ENCODE data around the gene PPP1R14B. TPM values are rescaled to one million over a fixed set of nuclear protein-coding genes. Genes with fewer than 3 reads are reported as not detected.

Gene PPP1R14B
- total and polyA plus RNA-seq, 4 donors, result 24.2 to 57.6 (median 38.3) TPM

- TF ChIP-seq RXRA (IDR thresholded peaks at IDR 0.05), result no peak
- TF ChIP-seq GABPA (IDR thresholded peaks at IDR 0.05 in 1 of 2, conservative IDR thresholded peaks at IDR 0.05 in 1 of 2), result no peak
- no peak for TF ChIP-seq REST (IDR thresholded peaks at IDR 0.05)
- TF ChIP-seq TAF1 (conservative IDR thresholded peaks at IDR 0.05), result no peak
- TF ChIP-seq ATF3 (IDR thresholded peaks at IDR 0.05), result no peak
- TF ChIP-seq EGR1 (IDR thresholded peaks at IDR 0.05; ENCODE audit: low read depth in 2 of 2), result no peak
- TF ChIP-seq JUND (IDR thresholded peaks at IDR 0.05), result no peak
- TF ChIP-seq SP1 (IDR thresholded peaks at IDR 0.05), result no peak
- peaks cover 12 to 46% (median 29%) of the 10 kb centered on the region in 4 donors for H3K4me1 ChIP-seq (ENCODE audit: control insufficient read depth in 4 of 4, insufficient read depth in 4 of 4, low read length in 3 of 4)
- H3K36me3 ChIP-seq (ENCODE audit: control insufficient read depth in 4 of 4, insufficient read depth in 3 of 4, low read depth in 1 of 4, low read length in 3 of 4), result no peaks in the 10 kb centered on the region
- no peaks in the 10 kb centered on the region for H3K27me3 ChIP-seq (ENCODE audit: control insufficient read depth in 4 of 4, insufficient read depth in 4 of 4, low read length in 3 of 4)
- H3K9ac ChIP-seq (ENCODE audit: low read depth in 1 of 2, low read length in 2 of 2), result no peak overlapping the region
- H3K27ac ChIP-seq (ENCODE audit: low read depth in 1 of 2, low read length in 2 of 2), result no peak overlapping the region
- H3K9me3 ChIP-seq (ENCODE audit: control insufficient read depth in 4 of 4, low read length in 3 of 4), result no peaks in the 10 kb centered on the region
- H3K4me3 ChIP-seq (ENCODE audit: low read depth in 1 of 3, low read length in 3 of 3), result no peak overlapping the region
- no peak for DNase-seq (ENCODE audit: low spot score)
- WGBS, result 93% methylated on average over 15 of the region's 15 CpGs
Observed at GRCh38 chr11:64232182-64232966, 14.4 kb downstream of the PPP1R14B start.

- H3K27me3 ChIP-seq (ENCODE audit: control insufficient read depth in 4 of 4, insufficient read depth in 4 of 4, low read length in 3 of 4), result no peaks in the 10 kb centered on the region
- H3K9me3 ChIP-seq (ENCODE audit: control insufficient read depth in 4 of 4, low read length in 3 of 4), result no peaks in the 10 kb centered on the region
- no peak for DNase-seq (ENCODE audit: low spot score)
- H3K27ac ChIP-seq (ENCODE audit: low read depth in 1 of 2, low read length in 2 of 2), result no peak overlapping the region
- peaks cover 15 to 50% (median 32%) of the 10 kb centered on the region in 4 donors for H3K4me1 ChIP-seq (ENCODE audit: control insufficient read depth in 4 of 4, insufficient read depth in 4 of 4, low read length in 3 of 4)
- WGBS, result 90% methylated on average over 7 of the region's 7 CpGs
- H3K36me3 ChIP-seq (ENCODE audit: control insufficient read depth in 4 of 4, insufficient read depth in 3 of 4, low read depth in 1 of 4, low read length in 3 of 4), result no peaks in the 10 kb centered on the region
- no peak overlapping the region for H3K4me3 ChIP-seq (ENCODE audit: low read depth in 1 of 3, low read length in 3 of 3)
- TF ChIP-seq REST (IDR thresholded peaks at IDR 0.05) (no peak), NR2F2 (IDR thresholded peaks at IDR 0.05) (no peak), YY1 (IDR thresholded peaks at IDR 0.05) (no peak), ZBTB33 (IDR thresholded peaks at IDR 0.05) (no peak), CTCF (IDR thresholded peaks at IDR 0.05; ENCODE audit: low read depth, low read length, missing input control) (no peak), TAF1 (conservative IDR thresholded peaks at IDR 0.05) (no peak), GABPA (IDR thresholded peaks at IDR 0.05 in 1 of 2, conservative IDR thresholded peaks at IDR 0.05 in 1 of 2) (no peak), EGR1 (IDR thresholded peaks at IDR 0.05; ENCODE audit: low read depth in 2 of 2) (no peak), MAX (IDR thresholded peaks at IDR 0.05) (no peak), FOXA2 (IDR thresholded peaks at IDR 0.05) (no peak), ATF3 (IDR thresholded peaks at IDR 0.05) (no peak), SP1 (IDR thresholded peaks at IDR 0.05) (no peak), JUND (IDR thresholded peaks at IDR 0.05) (no peak), HNF4G (IDR thresholded peaks at IDR 0.05) (no peak), RXRA (IDR thresholded peaks at IDR 0.05) (no peak), HNF4A (conservative IDR thresholded peaks at IDR 0.05) (no peak), FOXA1 (IDR thresholded peaks at IDR 0.05) (no peak)
- no peak overlapping the region for H3K9ac ChIP-seq (ENCODE audit: low read depth in 1 of 2, low read length in 2 of 2)
Observed at GRCh38 chr11:64231546-64231945, 15.2 kb downstream of the PPP1R14B start.
